ENCODE results near the gene UCP3. TPM values are rescaled to one million over a fixed set of nuclear protein-coding genes. Genes with fewer than 3 reads are reported as not detected.
"Not testable (repeated sequence)": the region's sequence is repeated elsewhere in the genome, so short reads cannot be mapped to it uniquely, and the experiment has no call there.

Gene UCP3
- total RNA-seq, 1 donor from 2014 or later, result 2.7 TPM

- intact Hi-C loops (cut with micrococcal nuclease), result no loop called here
Observed at GRCh38 chr11:74001822-74002286, 7.0 kb downstream of the UCP3 start.

- intact Hi-C loops (cut with micrococcal nuclease), result no loop called here
Observed at GRCh38 chr11:74000307-74001133, 8.4 kb downstream of the UCP3 start.

- intact Hi-C loops (cut with micrococcal nuclease), result no loop called here
Observed at GRCh38 chr11:73999581-74000306, 9.1 kb downstream of the UCP3 start.

GRCh38 chr11:73998846-73999575, 9.9 kb downstream of the UCP3 start:
- intact Hi-C loops (cut with micrococcal nuclease), result no loop called here

GRCh38 chr11:73997120-73997770, 11.6 kb downstream of the UCP3 start:
- intact Hi-C loops (cut with micrococcal nuclease), result no loop called here

GRCh38 chr11:73996161-73996747, 12.6 kb downstream of the UCP3 start:
- intact Hi-C loops (cut with micrococcal nuclease), result no loop called here

GRCh38 chr11:73995731-73996130, 13.2 kb downstream of the UCP3 start:
- intact Hi-C loops (cut with micrococcal nuclease), result loop anchor here (1.0 kb wide), 3 partner anchors 10 to 16 kb away; no protein-coding TSS in a partner anchor

- intact Hi-C loops (cut with micrococcal nuclease), result loop anchor here (1.0 kb wide), 3 partner anchors 10 to 16 kb away; no protein-coding TSS in a partner anchor
Observed at GRCh38 chr11:73995247-73995646, 13.6 kb downstream of the UCP3 start.

GRCh38 chr11:73991471-73992006, 17.3 kb downstream of the UCP3 start:
- intact Hi-C loops (cut with micrococcal nuclease), result no loop called here

GRCh38 chr11:73990730-73991129, 18.2 kb downstream of the UCP3 start:
- intact Hi-C loops (cut with micrococcal nuclease), result no loop called here

GRCh38 chr11:73989156-73989555, 19.7 kb downstream of the UCP3 start:
- intact Hi-C loops (cut with micrococcal nuclease), result no loop called here

- intact Hi-C loops (cut with micrococcal nuclease), result no loop called here
Observed at GRCh38 chr11:73988227-73988626, 20.7 kb downstream of the UCP3 start.

- intact Hi-C loops (cut with micrococcal nuclease), result not testable (repeated sequence)
Observed at GRCh38 chr11:73985661-73986060, 23.2 kb downstream of the UCP3 start.

- intact Hi-C loops (cut with micrococcal nuclease), result loop anchor here (1.0 to 5.0 kb wide), 3 partner anchors 11 to 222 kb away; partner anchors contain the start of genes C2CD3, PPME1 and RAB6A
Observed at GRCh38 chr11:73983741-73984538, 24.9 kb downstream of the UCP3 start.

- intact Hi-C loops (cut with micrococcal nuclease), result loop anchor here (1.0 to 5.0 kb wide), 4 partner anchors 9 to 221 kb away; partner anchors contain the start of genes C2CD3, PPME1 and RAB6A
Observed at GRCh38 chr11:73982990-73983740, 25.7 kb downstream of the UCP3 start.

- intact Hi-C loops (cut with micrococcal nuclease), result loop anchor here (1.0 to 5.0 kb wide), 2 partner anchors 8 to 220 kb away; partner anchors contain the start of gene RAB6A
Observed at GRCh38 chr11:73982595-73982989, 26.3 kb downstream of the UCP3 start, which contains the start of gene UCP2. Gene UCP2, minus strand, starts transcription at chr11:73982843. Its CDS starts 4,465 bp downstream, at chr11:73978378.

GRCh38 chr11:73981051-73981805, 27.7 kb downstream of the UCP3 start:
- intact Hi-C loops (cut with micrococcal nuclease), result loop anchor here (2.0 to 5.0 kb wide), 2 partner anchors 104 to 219 kb away; partner anchors contain the start of genes COA4, PAAF1 and RAB6A

All from T-helper 2 cell treated with Interferon-gamma antibody and Interleukin-4, amounts not matched to agents 100 ng/mL and 5 ng/mL, for 36 hours (primary cell).